Stimulated activated CD8-positive, alpha-beta memory T cell treated with anti-CD3 and anti-CD28 coated beads, Interleukin-4, amount 100 ng/mL, for 24 hours (primary cell): ENCODE results near the gene BCL2L15.

Experiments
- DNase-seq: peaks from one replicate; pipeline ENCODE4 v3.0.0-alpha.2; 2020; ENCODE audit warnings: low read depth

Gene BCL2L15

GRCh38 chr1:113887402-113888175 lies at the start of gene BCL2L15:
TSS of gene BCL2L15 (minus strand) at chr1:113887581. CDS start at chr1:113887375, 206 bp downstream.
- no peak for DNase-seq

GRCh38 chr1:113937146-113937545 lies 49.8 kb upstream of the BCL2L15 start:
- no peak for DNase-seq

GRCh38 chr1:113935970-113936369 lies 48.6 kb upstream of the BCL2L15 start:
- DNase-seq = no peak

- no peak for DNase-seq
Measured at GRCh38 chr1:113935176-113935575, 47.8 kb upstream of the BCL2L15 start.

- no peak for DNase-seq
Measured at GRCh38 chr1:113934511-113935055, 47.2 kb upstream of the BCL2L15 start.

GRCh38 chr1:113934006-113934405 lies 46.6 kb upstream of the BCL2L15 start:
- no peak for DNase-seq

- DNase-seq = no peak
Measured at GRCh38 chr1:113931451-113931851, 44.1 kb upstream of the BCL2L15 start.

- peak; percentile 30 for DNase-seq
Measured at GRCh38 chr1:113930499-113931161, 43.2 kb upstream of the BCL2L15 start.

GRCh38 chr1:113929750-113930498 lies 42.5 kb upstream of the BCL2L15 start:
- DNase-seq = peak; percentile 43

- DNase-seq = peak; percentile 90
Measured at GRCh38 chr1:113928941-113929749, 41.8 kb upstream of the BCL2L15 start, which contains the start of gene HIPK1. TSS of gene HIPK1 (plus strand) at chr1:113929324.

- DNase-seq = no peak
Measured at GRCh38 chr1:113928187-113928930, 41.0 kb upstream of the BCL2L15 start.

- DNase-seq = no peak
Measured at GRCh38 chr1:113924473-113924872, 37.1 kb upstream of the BCL2L15 start.

GRCh38 chr1:113922957-113923356 lies 35.6 kb upstream of the BCL2L15 start:
- DNase-seq = no peak

- no peak for DNase-seq
Measured at GRCh38 chr1:113918243-113918642, 30.9 kb upstream of the BCL2L15 start.

GRCh38 chr1:113917400-113918082 lies 30.2 kb upstream of the BCL2L15 start:
- DNase-seq = no peak

- no peak for DNase-seq
Measured at GRCh38 chr1:113916974-113917373, 29.6 kb upstream of the BCL2L15 start.

GRCh38 chr1:113913887-113914664 lies 26.7 kb upstream of the BCL2L15 start:
- DNase-seq = no peak

GRCh38 chr1:113913312-113913668 lies 25.9 kb upstream of the BCL2L15 start:
- no peak for DNase-seq

GRCh38 chr1:113912594-113913311 lies 25.4 kb upstream of the BCL2L15 start:
- no peak for DNase-seq
